HEK293 (cell line): ENCODE data around the gene SLC6A6.
A peak's percentile ranks its signal among the peaks of the same experiment; 100 is the strongest.

Source experiments
- AEBP2 ChIP-seq: fragments of 450-650 bp; formaldehyde crosslinking; IDR thresholded peaks from 2 replicates; pipeline ENCODE4 v1.5.1; 2016; ENCODE audit warnings: missing biosample characterization, missing genetic modification characterization, borderline replicate concordance
- GFI1B ChIP-seq: fragments of 450-650 bp; formaldehyde crosslinking; IDR thresholded peaks from 2 replicates; pipeline ENCODE4 v1.5.1; 2016; ENCODE audit warnings: missing biosample characterization, missing genetic modification characterization
- GLI4 ChIP-seq: fragments of 450-650 bp; formaldehyde crosslinking; IDR thresholded peaks from 2 replicates; pipeline ENCODE4 v1.5.1; 2016; ENCODE audit warnings: missing biosample characterization, missing genetic modification characterization
- HIC1 ChIP-seq: fragments of 450-650 bp; formaldehyde crosslinking; IDR thresholded peaks from 2 replicates; pipeline ENCODE4 v1.5.1; 2016; ENCODE audit warnings: missing biosample characterization, missing genetic modification characterization
- KLF9 ChIP-seq: fragments of 450-650 bp; formaldehyde crosslinking; IDR thresholded peaks from 2 replicates; pipeline ENCODE4 v1.5.1; 2016; ENCODE audit warnings: missing biosample characterization, missing genetic modification characterization, low read depth
- MEIS1 ChIP-seq: sonication (generic); formaldehyde crosslinking; IDR thresholded peaks from 2 replicates; pipeline ENCODE4 v1.8.1; 2022; ENCODE audit warnings: missing genetic modification reagents, mild to moderate bottlenecking, borderline replicate concordance
- PRDM4 ChIP-seq: fragments of 450-650 bp; formaldehyde crosslinking; IDR thresholded peaks from 2 replicates; pipeline ENCODE4 v1.5.1; 2017; ENCODE audit warnings: missing biosample characterization, missing genetic modification characterization
- REPIN1 ChIP-seq: fragments of 450-650 bp; formaldehyde crosslinking; IDR thresholded peaks from 2 replicates; pipeline ENCODE4 v1.5.1; 2017; ENCODE audit warnings: missing biosample characterization, missing genetic modification characterization, low read depth
- SP2 ChIP-seq: fragments of 450-650 bp; formaldehyde crosslinking; IDR thresholded peaks from 2 replicates; pipeline ENCODE4 v1.5.1; 2016; ENCODE audit warnings: missing biosample characterization, missing genetic modification characterization
- ZBTB17 ChIP-seq: fragments of 450-650 bp; formaldehyde crosslinking; IDR thresholded peaks from 2 replicates; pipeline ENCODE4 v1.5.1; 2016; ENCODE audit warnings: missing biosample characterization, missing genetic modification characterization
- ZFHX2 ChIP-seq: fragments of 450-650 bp; formaldehyde crosslinking; conservative IDR thresholded peaks from 2 replicates; pipeline ENCODE4 v1.5.1; 2016; ENCODE audit warnings: missing biosample characterization, missing genetic modification characterization
- ZFP69B ChIP-seq: fragments of 450-650 bp; formaldehyde crosslinking; IDR thresholded peaks from 2 replicates; pipeline ENCODE4 v1.5.1; 2016; ENCODE audit warnings: missing biosample characterization, missing genetic modification characterization
- ZNF10 ChIP-seq: fragments of 450-650 bp; formaldehyde crosslinking; IDR thresholded peaks from 2 replicates; pipeline ENCODE4 v1.5.1; 2017; ENCODE audit warnings: missing biosample characterization, missing genetic modification characterization
- ZNF148 ChIP-seq: fragments of 450-650 bp; formaldehyde crosslinking; IDR thresholded peaks from 2 replicates; pipeline ENCODE4 v1.5.0; 2017; ENCODE audit warnings: missing biosample characterization, missing genetic modification characterization, borderline replicate concordance
- ZNF155 ChIP-seq: fragments of 450-650 bp; formaldehyde crosslinking; IDR thresholded peaks from 2 replicates; pipeline ENCODE4 v1.5.1; 2016; ENCODE audit warnings: missing biosample characterization, missing genetic modification characterization
- ZNF16 ChIP-seq: fragments of 450-650 bp; formaldehyde crosslinking; IDR thresholded peaks from 2 replicates; pipeline ENCODE4 v1.5.1; 2016; ENCODE audit warnings: low read depth, missing biosample characterization, missing genetic modification characterization
- ZNF214 ChIP-seq: fragments of 450-650 bp; formaldehyde crosslinking; IDR thresholded peaks from 2 replicates; pipeline ENCODE4 v1.5.1; 2017; ENCODE audit warnings: missing biosample characterization, mild to moderate bottlenecking, missing genetic modification characterization, borderline replicate concordance
- ZNF221 ChIP-seq: fragments of 450-650 bp; formaldehyde crosslinking; IDR thresholded peaks from 2 replicates; pipeline ENCODE4 v1.5.1; 2017; ENCODE audit warnings: missing biosample characterization, missing genetic modification characterization, borderline replicate concordance
- ZNF335 ChIP-seq: fragments of 450-650 bp; formaldehyde crosslinking; conservative IDR thresholded peaks from 2 replicates; pipeline ENCODE4 v1.5.1; 2016; ENCODE audit warnings: missing biosample characterization, missing genetic modification characterization
- ZNF341 ChIP-seq: fragments of 450-650 bp; formaldehyde crosslinking; IDR thresholded peaks from 2 replicates; pipeline ENCODE4; 2016; ENCODE audit warnings: low read depth, missing biosample characterization, missing genetic modification characterization
- ZNF394 ChIP-seq: fragments of 450-650 bp; formaldehyde crosslinking; IDR thresholded peaks from 2 replicates; pipeline ENCODE4 v1.5.1; 2016; ENCODE audit warnings: missing biosample characterization, missing genetic modification characterization, mild to moderate bottlenecking, moderate library complexity, borderline replicate concordance
- ZNF48 ChIP-seq: fragments of 450-650 bp; formaldehyde crosslinking; IDR thresholded peaks from 2 replicates; pipeline ENCODE4 v1.5.1; 2016; ENCODE audit warnings: missing biosample characterization, missing genetic modification characterization
- ZNF544 ChIP-seq: fragments of 450-650 bp; formaldehyde crosslinking; IDR thresholded peaks from 2 replicates; pipeline ENCODE4 v1.5.0; 2017; ENCODE audit warnings: missing biosample characterization, missing genetic modification characterization
- ZNF660 ChIP-seq: fragments of 450-650 bp; IDR thresholded peaks from 2 replicates; pipeline ENCODE4 v1.5.1; 2018; ENCODE audit warnings: missing biosample characterization, mild to moderate bottlenecking, missing genetic modification characterization
- ZSCAN30 ChIP-seq: fragments of 450-650 bp; IDR thresholded peaks from 2 replicates; pipeline ENCODE4 v1.5.1; 2018; ENCODE audit warnings: missing biosample characterization, mild to moderate bottlenecking, missing genetic modification characterization, moderate library complexity
- ZSCAN4 ChIP-seq: fragments of 450-650 bp; formaldehyde crosslinking; IDR thresholded peaks from 2 replicates; pipeline ENCODE4 v1.5.1; 2017; ENCODE audit warnings: missing biosample characterization, missing genetic modification characterization
- ZSCAN5A ChIP-seq: fragments of 450-650 bp; formaldehyde crosslinking; IDR thresholded peaks from 2 replicates; pipeline ENCODE4 v1.5.1; 2016; ENCODE audit warnings: missing biosample characterization, missing genetic modification characterization

SLC6A6 gene

GRCh38 chr3:14439501-14440167 lies 37.2 kb downstream of the SLC6A6 start (continued):
- TF ChIP-seq HIC1 (tag by site-specific recombination) (peak; percentile 94), ZFP69B (tag by site-specific recombination) (peak; percentile 82), ZBTB17 (tag by site-specific recombination) (peak; percentile 84), ZSCAN30 (tag by site-specific recombination) (peak; percentile 93), ZNF544 (no peak), ZNF394 (tag by site-specific recombination) (peak; percentile 89), ZNF214 (tag by site-specific recombination) (no peak), ZNF335 (no peak; the same call in 1 of the 2 replicates), AEBP2 (tag by site-specific recombination) (peak; percentile 49; the same call in 1 of the 2 replicates), MEIS1 (CRISPR knock-in tag) (no peak), REPIN1 (tag by site-specific recombination) (no peak), ZSCAN5A (tag by site-specific recombination) (no peak), ZNF48 (tag by site-specific recombination) (no peak), ZNF221 (tag by site-specific recombination) (no peak), KLF9 (tag by site-specific recombination) (0 out of 2 replicates have a peak, but pooled peaks have one; percentile 21), ZFHX2 (tag by site-specific recombination) (peak; percentile 72), ZNF660 (tag by site-specific recombination) (peak; percentile 96), ZNF148 (no peak), GFI1B (tag by site-specific recombination) (peak; percentile 78), SP2 (tag by site-specific recombination) (no peak), PRDM4 (tag by site-specific recombination) (peak; percentile 87), ZNF155 (tag by site-specific recombination) (no peak), ZNF10 (tag by site-specific recombination) (no peak), ZNF341 (no peak; the same call in 1 of the 2 replicates), ZSCAN4 (tag by site-specific recombination) (peak; percentile 31; the same call in 1 of the 2 replicates), GLI4 (tag by site-specific recombination) (no peak), ZNF16 (tag by site-specific recombination) (no peak)
